ENCODE measurements around the gene HNF1A. TPM values are rescaled to one million over a fixed set of nuclear protein-coding genes. Genes with fewer than 3 reads are reported as not detected.

The HNF1A gene
- total RNA-seq, 2 donors from 2014 or later: 18.0 to 24.7 TPM

DNA sequence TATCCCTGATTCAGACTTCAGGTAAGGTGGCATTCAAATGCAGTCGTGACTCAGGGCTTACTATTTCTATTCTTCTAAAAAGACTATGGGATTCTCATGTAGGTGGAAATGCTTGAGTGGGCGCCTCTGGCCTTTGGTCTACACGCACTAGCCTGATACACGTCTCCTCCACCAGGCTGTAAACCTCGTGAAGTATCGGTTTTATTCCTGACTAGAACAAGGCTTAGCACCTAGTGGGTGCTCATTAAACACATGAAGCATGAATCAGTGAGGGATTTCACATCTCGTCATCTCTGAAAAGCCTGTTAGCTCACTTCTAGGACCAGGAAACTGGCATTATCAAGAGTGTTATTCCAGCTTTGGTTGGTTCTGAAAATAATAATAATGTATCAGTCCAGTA is 17.7 kb upstream of the HNF1A start:
- no peak for TF ChIP-seq CTCF (IDR thresholded peaks at IDR 0.05)
- no peaks in the 10 kb centered on the region for H3K27me3 ChIP-seq
- intact Hi-C loops (cut with DNase I): loop anchor here (10.0 kb wide), 1 partner anchor 316 kb away; the partner anchor contains the start of gene CABP1
- DNase-seq: no peak
- H3K27ac ChIP-seq: peak overlapping the region; percentile 91
- H3K4me1 ChIP-seq: peaks cover 5% of the 10 kb centered on the region
- no peaks in the 10 kb centered on the region for H3K9me3 ChIP-seq
- peak overlapping the region in 1 of 2 donors; percentile 76 for H3K9ac ChIP-seq (ENCODE audit: low read depth in 2 of 2, low read length in 2 of 2)
- H3K36me3 ChIP-seq: no peaks in the 10 kb centered on the region
- no peak overlapping the region for H3K4me3 ChIP-seq

- H3K4me1 ChIP-seq: peaks cover 5% of the 10 kb centered on the region
- peak; percentile 95 for DNase-seq
- H3K9ac ChIP-seq (ENCODE audit: low read depth in 2 of 2, low read length in 2 of 2): peak overlapping the region; percentile 30 to 76
- no peaks in the 10 kb centered on the region for H3K27me3 ChIP-seq
- no peaks in the 10 kb centered on the region for H3K36me3 ChIP-seq
- no peaks in the 10 kb centered on the region for H3K9me3 ChIP-seq
- H3K27ac ChIP-seq: peak overlapping the region; percentile 91
- no peak for TF ChIP-seq CTCF (IDR thresholded peaks at IDR 0.05)
- intact Hi-C loops (cut with DNase I): loop anchor here (10.0 kb wide), 1 partner anchor 317 kb away; the partner anchor contains the start of gene CABP1
- no peak overlapping the region for H3K4me3 ChIP-seq
These were observed 16.5 kb upstream of the HNF1A start for GRCh38 chr12:120961604-120962531.

DNA sequence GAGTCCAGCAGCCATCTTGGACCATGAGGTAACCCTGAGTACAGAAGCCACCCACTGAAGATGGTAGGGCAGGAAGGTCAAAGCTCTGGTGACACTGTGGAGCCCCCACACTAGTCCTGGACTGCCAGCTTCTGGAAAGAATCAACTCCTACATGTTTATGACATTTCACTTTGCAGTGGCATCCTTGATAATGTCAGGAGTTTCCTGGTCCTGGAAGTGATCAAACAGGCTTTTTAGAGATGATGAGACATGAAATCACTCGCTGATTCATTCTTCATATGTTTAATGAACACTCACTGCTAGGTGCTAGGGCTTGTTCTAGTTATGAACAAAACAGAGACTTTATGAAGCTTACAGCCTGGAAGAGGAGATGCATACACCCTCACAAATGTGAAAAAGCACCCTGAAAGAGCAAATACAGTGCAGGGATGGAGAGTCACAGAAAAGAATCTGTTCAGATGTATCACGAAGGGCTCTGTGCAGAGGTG is 15.8 kb upstream of the HNF1A start:
- intact Hi-C loops (cut with DNase I): loop anchor here (10.0 kb wide), 1 partner anchor 318 kb away; the partner anchor contains the start of gene CABP1
- peaks cover 2% of the 10 kb centered on the region for H3K4me1 ChIP-seq

GRCh38 chr12:120964298-120964697 is 14.0 kb upstream of the HNF1A start:
- no peak for TF ChIP-seq CTCF (IDR thresholded peaks at IDR 0.05)
- no peaks in the 10 kb centered on the region for H3K27me3 ChIP-seq
- H3K27ac ChIP-seq: no peak overlapping the region
- intact Hi-C loops (cut with DNase I): loop anchor here (10.0 kb wide), 1 partner anchor 319 kb away; the partner anchor contains the start of gene CABP1
- no peak overlapping the region for H3K4me3 ChIP-seq
- H3K9ac ChIP-seq (ENCODE audit: low read depth in 2 of 2, low read length in 2 of 2): no peak overlapping the region
- H3K4me1 ChIP-seq: no peaks in the 10 kb centered on the region
- no peaks in the 10 kb centered on the region for H3K36me3 ChIP-seq
- H3K9me3 ChIP-seq: no peaks in the 10 kb centered on the region
- no peak for DNase-seq

More for the DNA sequence above, 15.8 kb upstream of the HNF1A start:
- H3K9ac ChIP-seq (ENCODE audit: low read depth in 2 of 2, low read length in 2 of 2): peak overlapping the region; percentile 30 to 36
- H3K36me3 ChIP-seq: no peaks in the 10 kb centered on the region
- no peak for TF ChIP-seq CTCF (IDR thresholded peaks at IDR 0.05)
- H3K4me3 ChIP-seq: no peak overlapping the region
- H3K27me3 ChIP-seq: no peaks in the 10 kb centered on the region
- H3K27ac ChIP-seq: peak overlapping the region; percentile 91
- H3K9me3 ChIP-seq: no peaks in the 10 kb centered on the region
- DNase-seq: no peak

- peak overlapping the region; percentile 37 for H3K27ac ChIP-seq
- intact Hi-C loops (cut with DNase I): loop anchor here (10.0 kb wide), 1 partner anchor 321 kb away; the partner anchor contains the start of gene CABP1
- DNase-seq: peak; percentile 53
These were observed 12.7 kb upstream of the HNF1A start for GRCh38 chr12:120965534-120966091.

More at GRCh38 chr12:120965534-120966091, 12.7 kb upstream of the HNF1A start:
- no peaks in the 10 kb centered on the region for H3K27me3 ChIP-seq
- TF ChIP-seq CTCF (IDR thresholded peaks at IDR 0.05): no peak
- no peaks in the 10 kb centered on the region for H3K4me1 ChIP-seq
- no peaks in the 10 kb centered on the region for H3K36me3 ChIP-seq
- H3K4me3 ChIP-seq: no peak overlapping the region
- no peaks in the 10 kb centered on the region for H3K9me3 ChIP-seq
- H3K9ac ChIP-seq (ENCODE audit: low read depth in 2 of 2, low read length in 2 of 2): peak overlapping the region in 1 of 2 donors; percentile 35
